Brain microvascular endothelial cell (primary cell): Measurements from ENCODE around the gene CPN1.

ENCODE experiments used
- DNase-seq: peaks from one replicate; pipeline ENCODE4 v3.0.0-alpha.2; 2020
- H3K27ac ChIP-seq: fragments of 250-450 bp; sonication (Bioruptor Pico); 2 replicates; pipeline ENCODE4 v1.5.1; 2020; ENCODE audit warnings: mild to moderate bottlenecking, moderate library complexity
- H3K27me3 ChIP-seq: fragments of 250-450 bp; sonication (Bioruptor Pico); replicated peaks from 2 replicates; pipeline ENCODE4 v1.5.1; 2020; ENCODE audit warnings: mild to moderate bottlenecking
- H3K36me3 ChIP-seq: fragments of 250-450 bp; sonication (Bioruptor Pico); replicated peaks from 2 replicates; pipeline ENCODE4 v1.5.1; 2020; ENCODE audit warnings: mild to moderate bottlenecking
- H3K4me3 ChIP-seq: 2 replicates; pipeline ENCODE4 v1.5.1; 2011; ENCODE audit warnings: low read depth, mild to moderate bottlenecking, control low read depth, low read length, moderate library complexity
- in situ Hi-C: cut with HindIII; loops from 2 replicates; pipeline ENCODE4 v1.10.0; 2017; ENCODE audit warnings: low sequenced_read_pairs, low pct_ligation_motif_present
- TF ChIP-seq, protein P1 (sequence below): IDR thresholded peaks from 2 replicates; pipeline ENCODE4 v1.5.1; 2011; ENCODE audit warnings: low read depth, mild to moderate bottlenecking, moderate library complexity, low read length, control low read depth, inconsistent platforms; ENCODE audit errors: missing control alignments

Gene CPN1

DNA sequence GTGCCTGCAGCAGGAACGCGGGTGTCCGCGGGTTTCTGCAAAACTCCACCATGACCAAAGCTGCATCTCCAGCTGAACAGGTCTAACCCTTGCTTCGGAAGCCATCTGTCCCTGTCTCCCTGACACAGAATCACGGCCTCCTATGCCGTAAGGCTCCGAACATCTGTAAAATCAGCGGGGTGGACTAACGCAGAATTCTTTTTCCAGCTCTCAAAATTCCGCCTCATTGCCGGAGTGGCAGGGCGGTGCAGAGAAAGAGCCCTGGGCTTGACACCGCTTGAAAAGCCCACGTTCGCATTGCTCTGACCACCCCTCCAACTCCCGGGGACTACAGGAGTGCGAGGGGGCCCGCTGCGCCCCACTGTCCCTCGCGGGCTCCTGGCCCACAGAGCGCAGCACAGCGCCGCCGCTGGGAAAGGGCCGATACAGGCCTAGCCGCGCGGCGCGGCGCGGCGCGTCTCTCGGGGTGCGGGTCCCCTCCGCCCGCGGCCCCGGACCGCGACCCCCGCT is 72.3 kb downstream of the CPN1 start:
- Histone ChIP-seq H3K4me3 (peak overlapping the region; percentile 79), H3K27ac (peak overlapping the region; percentile 79), H3K27me3 (no peaks in the 10 kb centered on the region), H3K36me3 (no peaks in the 10 kb centered on the region)
- TF ChIP-seq, protein P1, sequence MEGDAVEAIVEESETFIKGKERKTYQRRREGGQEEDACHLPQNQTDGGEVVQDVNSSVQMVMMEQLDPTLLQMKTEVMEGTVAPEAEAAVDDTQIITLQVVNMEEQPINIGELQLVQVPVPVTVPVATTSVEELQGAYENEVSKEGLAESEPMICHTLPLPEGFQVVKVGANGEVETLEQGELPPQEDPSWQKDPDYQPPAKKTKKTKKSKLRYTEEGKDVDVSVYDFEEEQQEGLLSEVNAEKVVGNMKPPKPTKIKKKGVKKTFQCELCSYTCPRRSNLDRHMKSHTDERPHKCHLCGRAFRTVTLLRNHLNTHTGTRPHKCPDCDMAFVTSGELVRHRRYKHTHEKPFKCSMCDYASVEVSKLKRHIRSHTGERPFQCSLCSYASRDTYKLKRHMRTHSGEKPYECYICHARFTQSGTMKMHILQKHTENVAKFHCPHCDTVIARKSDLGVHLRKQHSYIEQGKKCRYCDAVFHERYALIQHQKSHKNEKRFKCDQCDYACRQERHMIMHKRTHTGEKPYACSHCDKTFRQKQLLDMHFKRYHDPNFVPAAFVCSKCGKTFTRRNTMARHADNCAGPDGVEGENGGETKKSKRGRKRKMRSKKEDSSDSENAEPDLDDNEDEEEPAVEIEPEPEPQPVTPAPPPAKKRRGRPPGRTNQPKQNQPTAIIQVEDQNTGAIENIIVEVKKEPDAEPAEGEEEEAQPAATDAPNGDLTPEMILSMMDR, result peak; percentile 63
- in situ Hi-C loops, result no loop called here
- no peak for DNase-seq

- H3K27ac ChIP-seq, result peak overlapping the region; percentile 79
- H3K36me3 ChIP-seq, result no peaks in the 10 kb centered on the region
- TF ChIP-seq, protein P1, result no peak
- in situ Hi-C loops, result no loop called here
- peak overlapping the region; percentile 79 for H3K4me3 ChIP-seq
- no peaks in the 10 kb centered on the region for H3K27me3 ChIP-seq
- DNase-seq, result no peak
Observed at GRCh38 chr10:100008708-100009282, 72.9 kb downstream of the CPN1 start.

DNA sequence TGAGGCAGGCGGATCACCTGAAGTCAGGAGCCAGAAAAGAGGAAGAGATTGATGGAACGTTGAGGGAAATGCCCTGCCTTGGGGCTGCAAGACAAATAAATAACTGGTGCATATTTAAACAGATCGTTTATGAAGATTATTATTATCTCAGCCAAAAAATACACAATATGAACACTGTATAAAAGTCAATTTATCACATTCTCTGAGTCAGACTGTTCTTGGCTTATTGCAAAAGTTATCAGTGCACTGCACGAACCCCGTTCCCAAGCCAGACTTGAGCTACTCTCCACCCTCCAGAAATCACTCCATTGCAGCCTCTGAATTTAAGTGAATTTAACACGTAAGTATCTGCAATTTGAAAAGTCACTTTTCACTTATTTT is 73.5 kb downstream of the CPN1 start:
- H3K27ac ChIP-seq, result peak overlapping the region; percentile 79
- no peak for DNase-seq
- TF ChIP-seq, protein P1, result no peak
- H3K27me3 ChIP-seq, result no peaks in the 10 kb centered on the region
- H3K4me3 ChIP-seq, result peak overlapping the region; percentile 79
- in situ Hi-C loops, result no loop called here
- H3K36me3 ChIP-seq, result no peaks in the 10 kb centered on the region

GRCh38 chr10:100007231-100008141 is 74.2 kb downstream of the CPN1 start:
- no peaks in the 10 kb centered on the region for H3K27me3 ChIP-seq
- TF ChIP-seq, protein P1, result no peak
- in situ Hi-C loops, result no loop called here
- H3K36me3 ChIP-seq, result no peaks in the 10 kb centered on the region
- DNase-seq, result no peak
- H3K27ac ChIP-seq, result peak overlapping the region; percentile 79
- peak overlapping the region; percentile 79 for H3K4me3 ChIP-seq

- H3K27ac ChIP-seq, result peak overlapping the region; percentile 79
Observed at GRCh38 chr10:100006243-100006886, 75.3 kb downstream of the CPN1 start.

More at GRCh38 chr10:100006243-100006886, 75.3 kb downstream of the CPN1 start:
- in situ Hi-C loops, result no loop called here
- Histone ChIP-seq H3K36me3 (no peaks in the 10 kb centered on the region), H3K27me3 (no peaks in the 10 kb centered on the region), H3K4me3 (peak overlapping the region; percentile 38)
- DNase-seq, result peak; percentile 93
- TF ChIP-seq, protein P1, result no peak
